ENCODE results near the gene CEP104. TPM values are rescaled to one million over a fixed set of nuclear protein-coding genes. Genes with fewer than 3 reads are reported as not detected.

Gene CEP104
- total and polyA plus RNA-seq, 2 experiments from 2014 or later = 20.5 to 32.2 TPM

DNA sequence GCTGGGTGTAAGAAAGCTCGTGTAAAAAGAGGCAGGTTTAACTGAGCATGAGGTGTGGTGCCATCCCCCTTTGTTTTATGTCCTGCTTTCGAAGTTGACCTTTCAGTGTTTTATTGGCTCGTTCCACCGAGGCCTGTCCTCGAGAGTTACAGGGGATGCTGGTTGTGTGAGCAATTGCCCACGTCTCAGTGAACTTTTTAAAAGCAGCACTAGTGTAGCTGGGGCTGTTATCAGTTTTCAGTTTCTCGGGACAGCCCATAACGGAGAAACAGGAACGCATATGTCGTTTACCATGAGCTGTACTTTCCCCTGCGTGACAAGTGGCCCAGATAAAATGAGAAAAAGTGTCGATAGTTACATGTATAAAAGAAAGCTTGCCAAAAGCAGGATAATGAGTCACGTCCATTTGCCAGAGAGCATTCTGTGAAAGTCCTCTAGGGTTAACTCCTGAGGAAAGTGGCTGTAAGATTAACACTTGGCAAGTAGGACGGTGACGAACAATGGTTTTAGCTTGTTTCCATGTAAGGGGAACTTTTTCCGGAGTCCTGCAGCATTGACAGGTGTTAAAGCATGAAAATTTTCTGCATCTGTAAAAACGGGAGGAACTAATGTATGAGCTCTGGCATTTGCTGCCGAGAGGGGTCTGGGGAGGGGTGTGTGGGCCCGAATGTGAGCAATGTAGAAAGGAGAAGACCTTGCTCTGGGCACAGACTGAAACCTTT is 52.9 kb downstream of the CEP104 start:
- no peak overlapping the region for H3K4me2 ChIP-seq
- ATAC-seq = no peak
- no peaks in the 10 kb centered on the region for H3K4me1 ChIP-seq (ENCODE audit: insufficient read depth)
- no peaks in the 10 kb centered on the region for H4K20me1 ChIP-seq (replicated peaks; ENCODE audit: insufficient read depth)
- no peaks in the 10 kb centered on the region for H3F3A ChIP-seq (replicated peaks; ENCODE audit: low read depth)
- H3K27ac ChIP-seq (ENCODE audit: low read depth) = no peak overlapping the region
- Mint-ChIP-seq H3K27ac (no peak overlapping the region), H3K4me3 (no peak overlapping the region), H3K36me3 (ENCODE audit: low read depth) (peaks cover 13% of the 10 kb centered on the region), H3K9me3 (peaks cover 51% of the 10 kb centered on the region), H3K4me1 (no peaks in the 10 kb centered on the region; the same call in 1 of the 3 replicates), H3K27me3 (ENCODE audit: insufficient read depth, low read depth, poor library complexity) (peaks cover 3% of the 10 kb centered on the region)
- H3K4me3 ChIP-seq = no peak overlapping the region
- H3K79me2 ChIP-seq (replicated peaks; ENCODE audit: insufficient read depth) = no peaks in the 10 kb centered on the region
- no peak for TF ChIP-seq ZNF114 (CRISPR knock-in tag; IDR thresholded peaks at IDR 0.05)
- TF ChIP-seq POLR2AphosphoS5 (IDR thresholded peaks at IDR 0.05; ENCODE audit: low read depth) = no peak
- TF ChIP-seq ZNF462 (CRISPR knock-in tag; IDR thresholded peaks at IDR 0.05) = no peak
- no peak for TF ChIP-seq CTCF (conservative IDR thresholded peaks at IDR 0.05; ENCODE audit: low read depth in 2 of 2)
- TF ChIP-seq EZH2 (IDR thresholded peaks at IDR 0.05; ENCODE audit: low read depth, unreplicated experiment) = no peak
- TF ChIP-seq ZNF331 (CRISPR knock-in tag; IDR thresholded peaks at IDR 0.05; ENCODE audit: low read depth) = no peak
- TF ChIP-seq, protein P1, sequence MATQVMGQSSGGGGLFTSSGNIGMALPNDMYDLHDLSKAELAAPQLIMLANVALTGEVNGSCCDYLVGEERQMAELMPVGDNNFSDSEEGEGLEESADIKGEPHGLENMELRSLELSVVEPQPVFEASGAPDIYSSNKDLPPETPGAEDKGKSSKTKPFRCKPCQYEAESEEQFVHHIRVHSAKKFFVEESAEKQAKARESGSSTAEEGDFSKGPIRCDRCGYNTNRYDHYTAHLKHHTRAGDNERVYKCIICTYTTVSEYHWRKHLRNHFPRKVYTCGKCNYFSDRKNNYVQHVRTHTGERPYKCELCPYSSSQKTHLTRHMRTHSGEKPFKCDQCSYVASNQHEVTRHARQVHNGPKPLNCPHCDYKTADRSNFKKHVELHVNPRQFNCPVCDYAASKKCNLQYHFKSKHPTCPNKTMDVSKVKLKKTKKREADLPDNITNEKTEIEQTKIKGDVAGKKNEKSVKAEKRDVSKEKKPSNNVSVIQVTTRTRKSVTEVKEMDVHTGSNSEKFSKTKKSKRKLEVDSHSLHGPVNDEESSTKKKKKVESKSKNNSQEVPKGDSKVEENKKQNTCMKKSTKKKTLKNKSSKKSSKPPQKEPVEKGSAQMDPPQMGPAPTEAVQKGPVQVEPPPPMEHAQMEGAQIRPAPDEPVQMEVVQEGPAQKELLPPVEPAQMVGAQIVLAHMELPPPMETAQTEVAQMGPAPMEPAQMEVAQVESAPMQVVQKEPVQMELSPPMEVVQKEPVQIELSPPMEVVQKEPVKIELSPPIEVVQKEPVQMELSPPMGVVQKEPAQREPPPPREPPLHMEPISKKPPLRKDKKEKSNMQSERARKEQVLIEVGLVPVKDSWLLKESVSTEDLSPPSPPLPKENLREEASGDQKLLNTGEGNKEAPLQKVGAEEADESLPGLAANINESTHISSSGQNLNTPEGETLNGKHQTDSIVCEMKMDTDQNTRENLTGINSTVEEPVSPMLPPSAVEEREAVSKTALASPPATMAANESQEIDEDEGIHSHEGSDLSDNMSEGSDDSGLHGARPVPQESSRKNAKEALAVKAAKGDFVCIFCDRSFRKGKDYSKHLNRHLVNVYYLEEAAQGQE (IDR thresholded peaks at IDR 0.05; ENCODE audit: unreplicated experiment) = no peak
- TF ChIP-seq NANOG (IDR thresholded peaks at IDR 0.05; ENCODE audit: borderline replicate concordance) = no peak
- no peak for TF ChIP-seq STAT1 (IDR thresholded peaks at IDR 0.05; ENCODE audit: unreplicated experiment)
- no peak for TF ChIP-seq EZH2phosphoT487 (IDR thresholded peaks at IDR 0.05; ENCODE audit: unreplicated experiment)
- TF ChIP-seq JUNB (IDR thresholded peaks at IDR 0.05; ENCODE audit: unreplicated experiment) = no peak
- TF ChIP-seq, protein P2, sequence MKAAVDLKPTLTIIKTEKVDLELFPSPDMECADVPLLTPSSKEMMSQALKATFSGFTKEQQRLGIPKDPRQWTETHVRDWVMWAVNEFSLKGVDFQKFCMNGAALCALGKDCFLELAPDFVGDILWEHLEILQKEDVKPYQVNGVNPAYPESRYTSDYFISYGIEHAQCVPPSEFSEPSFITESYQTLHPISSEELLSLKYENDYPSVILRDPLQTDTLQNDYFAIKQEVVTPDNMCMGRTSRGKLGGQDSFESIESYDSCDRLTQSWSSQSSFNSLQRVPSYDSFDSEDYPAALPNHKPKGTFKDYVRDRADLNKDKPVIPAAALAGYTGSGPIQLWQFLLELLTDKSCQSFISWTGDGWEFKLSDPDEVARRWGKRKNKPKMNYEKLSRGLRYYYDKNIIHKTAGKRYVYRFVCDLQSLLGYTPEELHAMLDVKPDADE (IDR thresholded peaks at IDR 0.05) = no peak
- H3K27me3 ChIP-seq (ENCODE audit: insufficient read depth) = no peaks in the 10 kb centered on the region
- H3K36me3 ChIP-seq (ENCODE audit: insufficient read depth) = no peaks in the 10 kb centered on the region
- DNase-seq (ENCODE audit: low spot score) = no peak
- H3K9me2 ChIP-seq (ENCODE audit: insufficient read depth) = no peaks in the 10 kb centered on the region
- no peak overlapping the region for H2AFZ ChIP-seq

Measured in GM23338 (cell line).